Neural progenitor cell (in vitro differentiated cells): Measurements from ENCODE around the gene KNDC1.

Source experiments
- CTCF ChIP-seq: fragments of 200-600 bp; sonication (generic); IDR thresholded peaks from 2 replicates; pipeline ENCODE4 v1.5.1; 2017; ENCODE audit warnings: antibody characterized with exemption, mild to moderate bottlenecking
- EZH2 ChIP-seq: fragments of 200-600 bp; sonication (generic); IDR thresholded peaks from 2 replicates; pipeline ENCODE4 v1.6.1; 2017; ENCODE audit warnings: antibody characterized with exemption, mild to moderate bottlenecking, moderate library complexity
- EZH2phosphoT487 ChIP-seq: fragments of 200-600 bp; sonication (generic); IDR thresholded peaks from 2 replicates; pipeline ENCODE4 v1.6.1; 2017; ENCODE audit warnings: antibody characterized with exemption

- TF ChIP-seq CTCF (no peak), EZH2 (no peak), EZH2phosphoT487 (no peak)
These were observed 20.4 kb upstream of the KNDC1 start for GRCh38 chr10:133139551-133140065.
